Stimulated activated naive B cell treated with anti-CD40 and anti-IgM and Interleukin-4, amounts not matched to agents 10 μg/mL and 1 μg/mL and 100 μg/mL, for 72 hours (primary cell): Measurements from ENCODE around the gene ADGRG3.
"Not testable (repeated sequence)": the region's sequence is repeated elsewhere in the genome, so short reads cannot be mapped to it uniquely, and the experiment has no call there.

ENCODE experiments used
- ATAC-seq, 2 donors: fragments of 150-1000 bp; cut with Tn5 transposase; replicated peaks; 2 replicates each; pipeline ENCODE4 v1.10.0; 2021; ENCODE audit warnings: moderate library complexity in 1 of 2
- DNase-seq: peaks from one replicate; pipeline ENCODE4 v3.0.0; 2021
- H3K27ac Mint-ChIP-seq: one replicate; pipeline ENCODE4 v1.8.0; 2022; ENCODE audit warnings: mild to moderate bottlenecking, mixed read lengths
- H3K27me3 Mint-ChIP-seq, 2 donors: one replicate each; pipeline ENCODE4 v1.8.0; 2022; ENCODE audit warnings: mixed read lengths in 2 of 2
- H3K36me3 Mint-ChIP-seq, 2 donors: one replicate each; pipeline ENCODE4 v1.8.0; 2022; ENCODE audit warnings: mixed read lengths in 2 of 2, mild to moderate bottlenecking in 1 of 2
- H3K4me1 Mint-ChIP-seq, 2 donors: one replicate each; pipeline ENCODE4 v1.8.0; 2022; ENCODE audit warnings: mixed read lengths in 2 of 2, mild to moderate bottlenecking in 1 of 2
- H3K4me3 Mint-ChIP-seq, 2 donors: one replicate each; pipeline ENCODE4 v1.8.0; 2022; ENCODE audit warnings: mild to moderate bottlenecking in 2 of 2, mixed read lengths in 2 of 2, moderate library complexity in 1 of 2
- H3K9me3 Mint-ChIP-seq, 2 donors: one replicate each; pipeline ENCODE4 v1.8.0; 2022; ENCODE audit warnings: mixed read lengths in 2 of 2, mild to moderate bottlenecking in 1 of 2

ADGRG3 gene

DNA sequence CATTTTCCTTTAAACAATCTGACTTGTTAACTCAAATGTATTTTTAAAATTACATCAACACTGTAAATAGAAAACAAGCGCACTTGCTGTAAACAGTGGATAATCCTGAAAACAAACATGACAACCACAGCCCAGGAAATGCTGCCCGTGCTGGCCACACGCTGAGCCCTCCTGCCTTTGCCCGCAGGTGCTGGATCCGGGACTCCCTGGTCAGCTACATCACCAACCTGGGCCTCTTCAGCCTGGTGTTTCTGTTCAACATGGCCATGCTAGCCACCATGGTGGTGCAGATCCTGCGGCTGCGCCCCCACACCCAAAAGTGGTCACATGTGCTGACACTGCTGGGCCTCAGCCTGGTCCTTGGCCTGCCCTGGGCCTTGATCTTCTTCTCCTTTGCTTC is 6.6 kb upstream of the ADGRG3 start:
- Mint-ChIP-seq H3K4me1 (no peaks in the 10 kb centered on the region), H3K9me3 (no peaks in the 10 kb centered on the region), H3K27me3 (no peaks in the 10 kb centered on the region), H3K4me3 (no peak overlapping the region), H3K36me3 (no peaks in the 10 kb centered on the region), H3K27ac (no peak overlapping the region)
- DNase-seq (no peak), ATAC-seq (no peak)

DNA sequence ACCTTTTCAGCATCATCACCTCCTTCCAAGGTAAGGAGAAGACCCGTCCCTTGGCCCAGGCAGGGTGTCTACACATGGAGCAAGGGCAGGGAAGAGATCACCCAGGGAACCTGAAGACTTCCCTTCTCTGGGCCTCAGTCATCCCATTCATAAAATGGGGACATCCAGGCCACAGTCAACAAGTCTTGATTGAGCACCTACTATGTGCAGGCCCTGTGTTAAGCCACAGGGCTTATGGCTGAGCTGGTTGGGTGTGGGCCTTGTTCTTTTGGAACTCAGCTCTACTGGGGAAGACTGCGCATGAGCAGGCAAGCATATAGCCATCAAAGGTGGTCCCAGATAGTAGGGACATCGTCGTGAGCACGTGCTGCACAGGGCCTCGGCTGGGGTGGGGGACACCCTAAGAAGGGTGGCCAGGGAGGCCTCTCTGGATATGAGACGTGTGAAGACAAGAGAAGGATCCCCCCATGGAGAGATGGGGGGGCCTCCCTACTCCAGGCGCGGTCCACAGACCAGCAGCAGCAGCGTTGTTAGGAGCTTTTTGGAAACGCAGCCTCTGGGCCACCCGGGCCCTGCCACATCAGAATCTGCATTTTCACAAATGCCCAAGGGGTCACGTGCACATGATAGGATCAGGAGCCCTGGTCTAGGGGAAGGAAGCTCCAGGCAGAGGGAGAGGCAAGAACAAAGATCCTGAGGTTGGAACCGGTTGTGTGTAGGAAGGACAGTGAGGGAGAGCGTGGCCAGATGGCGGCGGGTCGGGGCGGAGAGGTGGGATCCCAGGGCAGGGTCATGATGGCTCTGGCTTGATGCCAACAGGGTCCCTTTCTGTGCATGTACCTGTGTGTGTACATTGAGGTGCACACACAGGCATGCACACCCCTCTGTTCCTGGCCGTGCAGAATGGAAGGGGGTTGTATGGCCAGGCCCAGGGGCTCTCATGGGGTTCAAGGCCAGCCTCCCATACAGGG is 5.9 kb upstream of the ADGRG3 start:
- no peaks in the 10 kb centered on the region for H3K27me3 Mint-ChIP-seq
- no peaks in the 10 kb centered on the region for H3K36me3 Mint-ChIP-seq
- H3K9me3 Mint-ChIP-seq: no peaks in the 10 kb centered on the region
- no peak overlapping the region for H3K4me3 Mint-ChIP-seq
- ATAC-seq (no peak), DNase-seq (no peak)
- no peak overlapping the region for H3K27ac Mint-ChIP-seq
- no peaks in the 10 kb centered on the region for H3K4me1 Mint-ChIP-seq

GRCh38 chr16:57663436-57663835 is 4.7 kb upstream of the ADGRG3 start:
- Mint-ChIP-seq H3K27me3 (no peaks in the 10 kb centered on the region), H3K36me3 (no peaks in the 10 kb centered on the region), H3K9me3 (no peaks in the 10 kb centered on the region), H3K4me1 (no peaks in the 10 kb centered on the region), H3K4me3 (no peak overlapping the region), H3K27ac (no peak overlapping the region)
- DNase-seq (no peak), ATAC-seq (no peak)

DNA sequence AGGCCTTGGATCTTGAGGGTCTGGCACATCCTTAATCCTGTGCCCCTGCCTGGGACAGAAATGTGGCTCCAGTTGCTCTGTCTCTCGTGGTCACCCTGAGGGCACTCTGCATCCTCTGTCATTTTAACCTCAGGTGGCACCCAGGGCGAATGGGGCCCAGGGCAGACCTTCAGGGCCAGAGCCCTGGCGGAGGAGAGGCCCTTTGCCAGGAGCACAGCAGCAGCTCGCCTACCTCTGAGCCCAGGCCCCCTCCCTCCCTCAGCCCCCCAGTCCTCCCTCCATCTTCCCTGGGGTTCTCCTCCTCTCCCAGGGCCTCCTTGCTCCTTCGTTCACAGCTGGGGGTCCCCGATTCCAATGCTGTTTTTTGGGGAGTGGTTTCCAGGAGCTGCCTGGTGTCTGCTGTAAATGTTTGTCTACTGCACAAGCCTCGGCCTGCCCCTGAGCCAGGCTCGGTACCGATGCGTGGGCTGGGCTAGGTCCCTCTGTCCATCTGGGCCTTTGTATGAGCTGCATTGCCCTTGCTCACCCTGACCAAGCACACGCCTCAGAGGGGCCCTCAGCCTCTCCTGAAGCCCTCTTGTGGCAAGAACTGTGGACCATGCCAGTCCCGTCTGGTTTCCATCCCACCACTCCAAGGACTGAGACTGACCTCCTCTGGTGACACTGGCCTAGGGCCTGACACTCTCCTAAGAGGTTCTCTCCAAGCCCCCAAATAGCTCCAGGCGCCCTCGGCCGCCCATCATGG is 4.0 kb upstream of the ADGRG3 start:
- no peaks in the 10 kb centered on the region for H3K27me3 Mint-ChIP-seq
- no peak overlapping the region for H3K27ac Mint-ChIP-seq
- no peak for DNase-seq
- no peak for ATAC-seq
- no peak overlapping the region for H3K4me3 Mint-ChIP-seq
- no peaks in the 10 kb centered on the region for H3K9me3 Mint-ChIP-seq
- no peaks in the 10 kb centered on the region for H3K36me3 Mint-ChIP-seq
- no peaks in the 10 kb centered on the region for H3K4me1 Mint-ChIP-seq

GRCh38 chr16:57664662-57665025 is 3.5 kb upstream of the ADGRG3 start:
- H3K27me3 Mint-ChIP-seq: no peaks in the 10 kb centered on the region
- H3K4me3 Mint-ChIP-seq: no peak overlapping the region
- no peak overlapping the region for H3K27ac Mint-ChIP-seq
- DNase-seq (no peak), ATAC-seq (no peak)
- H3K4me1 Mint-ChIP-seq: no peaks in the 10 kb centered on the region
- no peaks in the 10 kb centered on the region for H3K36me3 Mint-ChIP-seq
- no peaks in the 10 kb centered on the region for H3K9me3 Mint-ChIP-seq

- Mint-ChIP-seq H3K4me3 (no peak overlapping the region), H3K36me3 (no peaks in the 10 kb centered on the region), H3K4me1 (no peaks in the 10 kb centered on the region), H3K27me3 (no peaks in the 10 kb centered on the region), H3K27ac (no peak overlapping the region), H3K9me3 (no peaks in the 10 kb centered on the region)
- DNase-seq (no peak), ATAC-seq (no peak)
These were observed 2.6 kb upstream of the ADGRG3 start for GRCh38 chr16:57665541-57665940.

DNA sequence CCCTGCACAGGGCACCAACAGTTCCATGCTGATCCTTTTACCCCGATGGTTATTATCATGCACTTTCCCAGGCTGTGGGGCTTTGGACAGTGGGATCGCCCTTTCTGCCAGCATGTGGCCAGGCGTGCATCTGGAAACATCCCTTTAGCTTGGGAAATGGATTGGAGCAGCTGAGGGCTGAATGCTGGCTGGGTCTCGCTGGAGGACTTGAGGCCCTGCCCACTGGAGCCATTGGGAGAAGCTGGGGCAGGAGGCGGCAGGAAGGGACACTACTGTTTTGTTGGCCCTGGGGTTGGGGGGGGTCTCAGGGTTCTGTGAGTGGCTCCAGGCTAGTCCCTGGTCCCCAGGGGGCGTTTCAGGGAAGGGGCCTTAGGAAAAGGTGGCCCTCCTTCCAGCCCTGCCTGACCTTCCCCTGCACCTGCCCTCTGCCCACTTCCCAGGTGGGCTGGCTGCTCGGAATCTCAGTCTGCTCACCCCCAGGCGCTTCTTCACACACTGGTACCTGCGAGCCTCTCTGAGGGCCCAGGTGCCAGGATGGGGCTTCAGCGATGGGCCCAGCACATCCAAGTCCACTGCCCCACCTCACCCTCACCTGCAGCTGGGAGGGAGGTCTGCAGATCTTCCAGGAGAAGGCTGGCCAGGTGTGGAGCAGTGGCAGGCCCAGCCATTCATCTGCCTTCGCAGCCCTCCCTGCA is 1.6 kb upstream of the ADGRG3 start:
- H3K36me3 Mint-ChIP-seq: no peaks in the 10 kb centered on the region
- DNase-seq (no peak), ATAC-seq (no peak)
- no peaks in the 10 kb centered on the region for H3K4me1 Mint-ChIP-seq
- no peaks in the 10 kb centered on the region for H3K27me3 Mint-ChIP-seq
- no peaks in the 10 kb centered on the region for H3K9me3 Mint-ChIP-seq
- H3K4me3 Mint-ChIP-seq: no peak overlapping the region
- H3K27ac Mint-ChIP-seq: no peak overlapping the region

DNA sequence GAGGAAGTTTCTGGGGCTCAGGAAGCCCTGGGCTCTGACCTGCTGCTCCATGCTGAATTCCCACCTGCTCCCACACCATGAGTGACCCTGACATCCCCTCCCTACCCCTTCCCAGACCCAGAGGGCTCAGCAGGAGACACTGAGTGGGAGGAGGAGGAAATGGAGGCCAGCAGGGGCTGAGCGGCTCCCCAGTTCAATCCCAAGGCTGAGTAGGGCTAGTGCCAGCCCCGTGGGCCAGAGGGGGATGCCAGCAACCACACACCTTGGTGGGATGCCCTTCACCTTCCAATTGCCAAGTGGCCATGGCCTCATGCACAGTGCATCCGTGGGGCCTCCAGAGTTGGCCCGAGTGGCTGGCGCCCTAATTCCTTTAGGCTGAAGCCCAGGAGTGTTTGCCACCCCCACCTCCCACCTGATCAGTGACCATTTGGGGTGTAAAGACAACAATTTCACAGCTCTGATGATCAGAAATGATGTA is 1.0 kb upstream of the ADGRG3 start:
- no peaks in the 10 kb centered on the region for H3K9me3 Mint-ChIP-seq
- H3K36me3 Mint-ChIP-seq: no peaks in the 10 kb centered on the region
- ATAC-seq: no peak
- H3K4me1 Mint-ChIP-seq: no peaks in the 10 kb centered on the region
- no peak for DNase-seq
- no peak overlapping the region for H3K27ac Mint-ChIP-seq
- H3K27me3 Mint-ChIP-seq: no peaks in the 10 kb centered on the region
- H3K4me3 Mint-ChIP-seq: no peak overlapping the region

DNA sequence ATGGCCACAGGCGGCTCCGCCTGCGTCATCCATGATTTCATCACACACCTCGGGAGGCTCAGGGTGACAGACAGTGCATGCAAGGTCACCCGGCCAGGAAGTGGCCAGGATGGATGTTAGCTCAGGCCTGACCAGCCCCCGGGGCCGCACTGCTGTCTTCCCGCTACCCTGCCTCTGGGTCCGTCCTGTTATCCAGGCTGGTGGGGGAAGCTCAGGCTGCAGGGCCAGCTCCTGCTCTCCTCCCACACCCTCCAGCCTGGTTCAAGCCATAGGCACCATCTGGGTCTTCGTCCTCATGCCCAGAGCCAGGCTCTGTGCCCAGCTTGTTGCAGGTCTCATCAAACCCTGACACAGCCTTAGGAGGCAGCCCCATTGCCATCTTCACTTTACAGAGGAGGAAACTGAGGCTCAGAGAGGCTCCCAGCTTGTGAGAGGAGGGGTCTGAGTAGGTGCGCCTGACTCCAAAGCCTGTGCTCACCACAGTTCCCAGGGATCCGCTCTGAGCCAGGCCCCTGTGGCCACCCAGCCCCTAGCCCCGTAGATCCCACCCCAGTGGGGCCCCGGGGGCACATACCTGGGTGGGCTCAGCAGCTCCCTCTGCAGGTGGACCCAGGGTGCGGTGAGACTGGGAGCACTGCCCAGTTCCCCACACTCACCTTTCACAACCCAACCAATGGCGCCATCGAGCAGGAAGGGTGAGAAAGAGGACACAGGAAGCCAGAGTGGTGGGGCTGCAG is 412 bp upstream of the ADGRG3 start:
- no peak overlapping the region for H3K27ac Mint-ChIP-seq
- H3K4me3 Mint-ChIP-seq: no peak overlapping the region
- no peaks in the 10 kb centered on the region for H3K36me3 Mint-ChIP-seq
- ATAC-seq (no peak), DNase-seq (no peak)
- no peaks in the 10 kb centered on the region for H3K4me1 Mint-ChIP-seq
- H3K9me3 Mint-ChIP-seq: no peaks in the 10 kb centered on the region
- no peaks in the 10 kb centered on the region for H3K27me3 Mint-ChIP-seq

DNA sequence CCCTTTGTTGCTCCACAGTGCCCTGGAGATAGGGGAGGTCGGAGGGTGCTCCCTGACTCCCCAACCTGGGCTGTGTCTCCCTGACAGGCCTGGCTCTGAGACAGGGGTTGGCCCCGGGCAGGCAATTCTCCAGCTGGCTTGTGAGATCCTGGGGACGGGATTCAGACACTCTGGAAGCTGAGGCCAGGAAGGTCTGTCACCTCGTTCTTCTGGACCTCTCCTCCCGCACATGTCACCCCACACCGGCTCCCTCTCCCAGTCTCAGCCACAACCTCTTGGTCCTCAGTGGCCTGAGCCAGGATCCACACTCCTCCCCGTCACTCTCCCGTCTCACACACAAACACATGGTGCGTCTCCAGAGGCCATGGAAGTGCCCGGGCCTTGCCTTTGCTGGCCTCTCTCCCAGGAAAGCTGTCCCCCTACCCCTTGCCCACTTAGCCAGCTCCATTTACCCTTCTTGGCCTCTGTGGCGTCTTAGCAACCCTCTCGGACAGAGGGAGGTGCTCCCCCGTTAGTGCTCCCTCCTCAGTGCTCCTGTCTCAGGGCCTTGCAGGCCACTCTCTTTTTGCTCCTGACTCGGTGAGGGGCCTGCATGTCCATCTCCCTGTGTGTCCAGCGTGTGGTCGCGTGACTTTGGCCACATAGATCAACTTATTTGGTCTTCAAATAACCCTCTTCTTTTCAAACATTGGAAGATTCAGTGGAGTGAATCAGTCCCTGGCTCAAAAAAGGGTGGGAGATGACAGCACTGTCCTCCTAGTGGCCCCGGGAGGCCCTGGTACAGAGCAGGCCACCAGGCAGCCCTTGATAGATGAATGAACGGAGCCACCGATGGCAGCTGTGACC is 747 bp downstream of the ADGRG3 start:
- Mint-ChIP-seq H3K27ac (no peak overlapping the region), H3K9me3 (no peaks in the 10 kb centered on the region), H3K36me3 (no peaks in the 10 kb centered on the region), H3K4me1 (no peaks in the 10 kb centered on the region), H3K27me3 (peaks cover 4 to 8% of the 10 kb centered on the region in 2 donors), H3K4me3 (no peak overlapping the region)
- DNase-seq: no peak
- ATAC-seq: no peak

DNA sequence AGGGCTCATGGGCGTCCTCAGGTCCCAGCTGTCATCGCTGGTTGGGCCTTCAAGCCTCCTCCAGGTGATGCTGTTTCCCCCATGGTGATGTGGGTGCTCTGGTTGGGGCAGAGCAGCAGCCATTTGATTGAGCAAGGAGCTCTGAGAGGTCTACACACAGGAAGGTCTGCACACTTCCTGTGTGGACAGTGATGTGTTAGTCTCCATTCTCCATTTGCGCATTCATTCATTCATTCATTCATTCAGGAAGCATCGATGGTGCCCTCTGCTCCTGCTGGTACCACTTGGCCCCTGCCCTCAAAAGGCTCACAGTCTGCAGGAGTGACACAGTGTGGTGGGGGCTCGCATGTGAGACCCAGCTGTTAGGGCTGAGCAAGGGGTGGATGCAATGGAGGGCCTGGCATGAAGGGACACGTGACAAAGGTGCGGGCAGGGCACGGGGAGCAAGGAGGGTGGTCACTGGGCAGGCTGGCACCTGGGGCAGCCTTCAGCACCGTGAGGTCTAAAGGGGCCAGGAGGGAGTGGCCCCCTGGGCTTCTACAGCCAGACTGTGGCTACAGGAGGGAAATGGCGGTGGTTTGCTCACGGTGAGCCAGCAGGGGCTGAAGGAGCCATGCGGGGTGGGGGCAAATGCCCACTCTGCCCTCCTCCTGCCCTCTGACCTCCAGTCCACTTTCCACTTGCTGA is 1.5 kb downstream of the ADGRG3 start:
- Mint-ChIP-seq H3K4me1 (no peaks in the 10 kb centered on the region), H3K27ac (no peak overlapping the region), H3K9me3 (no peaks in the 10 kb centered on the region), H3K36me3 (no peaks in the 10 kb centered on the region), H3K27me3 (peaks cover 4 to 10% of the 10 kb centered on the region in 2 donors), H3K4me3 (no peak overlapping the region)
- no peak for DNase-seq
- no peak for ATAC-seq

- no peaks in the 10 kb centered on the region for H3K36me3 Mint-ChIP-seq
- DNase-seq (no peak), ATAC-seq (no peak)
- no peak overlapping the region for H3K27ac Mint-ChIP-seq
- H3K27me3 Mint-ChIP-seq: peaks cover 4 to 10% of the 10 kb centered on the region in 2 donors
- no peaks in the 10 kb centered on the region for H3K9me3 Mint-ChIP-seq
- H3K4me1 Mint-ChIP-seq: no peaks in the 10 kb centered on the region
- H3K4me3 Mint-ChIP-seq: no peak overlapping the region
These were observed 2.1 kb downstream of the ADGRG3 start for GRCh38 chr16:57670196-57670595.

DNA sequence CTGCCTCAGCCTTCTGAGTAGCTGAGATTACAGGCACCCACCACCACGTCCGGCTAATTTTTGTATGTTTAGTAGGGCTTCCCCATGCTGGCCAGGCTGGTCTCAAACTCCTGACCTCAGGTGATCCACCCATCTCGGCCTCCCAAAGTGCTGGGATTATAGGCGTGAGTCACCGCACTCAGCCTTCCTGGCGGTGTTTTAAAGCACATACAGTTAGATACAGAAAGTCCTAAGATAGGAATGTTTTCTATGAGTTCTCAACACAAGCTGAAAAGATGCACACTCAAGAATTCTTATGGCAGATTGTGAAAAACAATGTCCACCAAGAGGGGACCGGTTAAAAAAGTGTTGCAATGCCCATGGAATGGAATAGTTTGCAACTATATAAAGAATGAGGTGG is 3.3 kb downstream of the ADGRG3 start:
- peaks cover 4 to 10% of the 10 kb centered on the region in 2 donors for H3K27me3 Mint-ChIP-seq
- not testable (repeated sequence) for H3K27ac Mint-ChIP-seq, H3K4me3 Mint-ChIP-seq, ATAC-seq, H3K36me3 Mint-ChIP-seq, H3K4me1 Mint-ChIP-seq, H3K9me3 Mint-ChIP-seq, DNase-seq
